HG03196 (cell line): ENCODE results near the gene MTCL3.
"Not testable (repeated sequence)": the region's sequence is repeated elsewhere in the genome, so short reads cannot be mapped to it uniquely, and the experiment has no call there.

ENCODE experiments used
- ATAC-seq: cut with Tn5 transposase; IDR thresholded peaks from one replicate; pipeline ENCODE4 v1.9.1; 2021; ENCODE audit not compliant: unreplicated experiment

Gene MTCL3

GRCh38 chr6:127439718-127440117, 79.4 kb downstream of the MTCL3 start:
- no peak for ATAC-seq

- ATAC-seq, result no peak
Observed at GRCh38 chr6:127436578-127437110, 82.5 kb downstream of the MTCL3 start.

DNA sequence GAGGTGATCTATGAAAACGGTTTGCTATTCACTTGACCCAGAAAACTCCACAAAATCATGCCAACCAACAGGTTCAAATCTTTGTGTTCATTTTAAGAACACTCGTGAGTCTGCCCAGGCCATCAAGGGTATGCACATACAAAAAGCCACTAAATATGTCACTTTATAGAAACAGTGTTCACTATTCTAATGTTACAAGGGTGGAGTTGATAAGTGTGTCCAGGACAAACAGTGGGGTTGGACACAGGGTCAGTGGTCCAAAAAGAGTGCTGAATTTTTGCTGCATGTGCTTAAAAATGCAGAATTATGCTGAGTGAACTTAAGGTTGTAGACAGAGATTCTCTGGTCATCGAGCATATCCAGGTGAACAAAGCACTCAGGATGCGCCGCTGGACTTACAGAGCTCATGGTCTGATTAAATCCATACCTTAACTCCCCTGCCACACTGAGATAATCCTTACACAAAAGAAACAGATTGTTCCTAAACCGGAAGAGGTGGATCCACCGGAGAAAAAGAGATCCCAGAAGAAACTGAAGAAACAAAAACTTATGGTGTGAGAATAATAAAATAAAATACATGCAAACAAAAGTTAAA, 83.4 kb downstream of the MTCL3 start:
- no peak for ATAC-seq

- ATAC-seq, result no peak
Observed at GRCh38 chr6:127434651-127435050, 84.5 kb downstream of the MTCL3 start.

DNA sequence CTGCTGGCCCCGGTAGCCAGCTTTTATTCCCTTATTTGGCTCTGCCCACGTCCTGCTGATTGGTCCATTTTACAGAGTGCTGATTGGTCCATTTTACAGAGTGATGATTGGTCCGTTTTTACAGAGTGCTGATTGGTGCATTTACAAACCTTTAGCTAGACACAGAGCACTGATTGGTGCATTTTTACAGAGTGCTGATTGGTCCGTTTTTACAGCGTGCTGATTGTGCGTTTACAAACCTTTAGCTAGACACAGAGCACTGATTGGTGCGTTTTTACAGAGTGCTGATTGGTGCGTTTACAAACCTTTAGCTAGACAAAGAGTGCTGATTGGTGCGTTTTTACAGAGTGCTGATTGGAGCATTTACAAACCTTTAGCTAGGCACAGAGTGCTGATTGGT, 90.6 kb downstream of the MTCL3 start:
- ATAC-seq, result not testable (repeated sequence)

- no peak for ATAC-seq
Observed at GRCh38 chr6:127423921-127424320, 95.2 kb downstream of the MTCL3 start.
